Sigmoid colon (tissue), 7 donors: ENCODE measurements around the gene PDZD7. TPM values are rescaled to one million over a fixed set of nuclear protein-coding genes. Genes with fewer than 3 reads are reported as not detected.

Experiments used
- DNase-seq: peaks from one replicate; pipeline ENCODE4 v3.0.0-alpha.2; 2019
- H3K27ac ChIP-seq, 4 donors: fragments of 200-600 bp; sonication (generic); one replicate each; pipeline ENCODE4 v1.5.1; 2016 to 2019; ENCODE audit warnings: mild to moderate bottlenecking in 1 of 4
- H3K27me3 ChIP-seq, 3 donors: fragments of 200-600 bp; sonication (generic); one replicate each; pipeline ENCODE4 v1.5.1; 2019; ENCODE audit warnings: mild to moderate bottlenecking in 1 of 3
- H3K36me3 ChIP-seq, 4 donors: fragments of 200-600 bp; sonication (generic); one replicate each; pipeline ENCODE4 v1.5.1; 2016 to 2019
- H3K4me1 ChIP-seq, 4 donors: fragments of 200-600 bp; sonication (generic); one replicate each; pipeline ENCODE4 v1.5.1; 2017 to 2019
- H3K4me3 ChIP-seq, 4 donors: fragments of 200-600 bp; sonication (generic); one replicate each; pipeline ENCODE4 v1.5.1; 2017 to 2019; ENCODE audit warnings: mild to moderate bottlenecking in 2 of 4, moderate library complexity in 1 of 4
- H3K9me3 ChIP-seq, 4 donors: fragments of 200-600 bp in 3 of 4; sonication (generic) in 3 of 4; one replicate each; pipeline versions ENCODE4 v1.5.1 to v1.6.1; 2013 to 2019
- EP300 ChIP-seq, 4 donors: sonication (generic); formaldehyde crosslinking; IDR thresholded peaks; one replicate each; pipeline ENCODE4 v1.6.1; 2017; ENCODE audit warnings: antibody characterized with exemption in 4 of 4
- POLR2A ChIP-seq, 2 donors: fragments of 450-650 bp; IDR thresholded peaks; one replicate each; pipeline ENCODE4 v1.6.1; 2016; ENCODE audit warnings: antibody characterized with exemption in 2 of 2, mild to moderate bottlenecking in 2 of 2, moderate library complexity in 2 of 2
- POLR2AphosphoS5 ChIP-seq, 4 donors: sonication (generic); formaldehyde crosslinking; IDR thresholded peaks; one replicate each; pipeline ENCODE4 v1.6.1; 2017; ENCODE audit warnings: antibody characterized with exemption in 4 of 4
- WGBS, 2 donors: extraction: QIAGEN DNeasy Blood & Tissue Kit; methylation state at CpG; one replicate each; pipeline ENCODE4 v1.1.7; 2013; 5-methylcytosine and 5-hydroxymethylcytosine counted together
- intact Hi-C: fragments of 100-400 bp; cut with DNase I; formaldehyde crosslinking; loops from one replicate; pipeline ENCODE4 v1.15.1; 2023
- polyA plus RNA-seq, 3 donors: library from polyadenylated mRNA; stranded (reverse); fragments of 200-250 nt; gene quantifications; one replicate each; pipeline ENCODE4 v1.2.3, GENCODE V29; 2013
- total RNA-seq, 4 donors: library from RNA; depleted of rRNA; stranded (reverse); fragments of >200 nt; gene quantifications; one replicate each; pipeline ENCODE4 v1.1.0, GENCODE V29; 2016
- TF ChIP-seq, protein P1 (sequence below), 4 experiments: fragments of 450-650 bp in 3 of 4; fragments of 200-600 bp in 1 of 4; IDR thresholded peaks; one replicate each; pipeline ENCODE4 v1.5.1; 2016 to 2019; ENCODE audit warnings: antibody characterized with exemption in 4 of 4, mild to moderate bottlenecking in 3 of 4, moderate library complexity in 2 of 4
- donor health status: healthy with polysubstance abuse.
- donor health status: Bipolar disorder and iron deficiency.
- donor health status: healthy.

PDZD7 gene
- total and polyA plus RNA-seq, 7 donors: 0.16 to 2.4 (median 0.90) TPM; not detected in 1

DNA sequence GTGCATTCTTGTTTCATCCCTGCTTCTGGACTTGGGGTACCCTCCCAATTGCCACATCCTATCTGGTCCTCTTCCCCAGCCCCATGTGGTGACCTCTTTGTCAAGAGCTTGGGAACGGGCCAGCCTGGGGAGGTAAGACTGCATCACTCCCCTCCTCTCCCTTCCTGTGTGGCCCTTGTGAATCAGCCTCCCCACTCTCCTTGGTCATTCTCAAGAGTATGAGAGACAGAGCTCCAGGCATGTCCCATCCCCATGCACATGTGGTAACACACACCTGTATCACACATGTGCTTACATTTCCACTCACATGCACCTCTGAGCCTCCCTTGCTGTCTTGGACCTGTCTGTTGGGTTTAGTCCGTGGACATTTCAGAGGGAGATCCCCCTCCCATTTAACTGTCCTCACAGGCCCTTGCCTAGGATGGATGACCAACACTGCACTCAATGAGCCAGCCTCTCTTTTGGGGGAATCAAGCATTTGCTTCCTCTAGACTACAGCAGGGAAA is 46.2 kb downstream of the PDZD7 start:
- intact Hi-C loops: no loop called here
- WGBS, 2 donors: 82 to 84% methylated on average over 2 of the region's 2 CpGs
- DNase-seq: peak; percentile 40

DNA sequence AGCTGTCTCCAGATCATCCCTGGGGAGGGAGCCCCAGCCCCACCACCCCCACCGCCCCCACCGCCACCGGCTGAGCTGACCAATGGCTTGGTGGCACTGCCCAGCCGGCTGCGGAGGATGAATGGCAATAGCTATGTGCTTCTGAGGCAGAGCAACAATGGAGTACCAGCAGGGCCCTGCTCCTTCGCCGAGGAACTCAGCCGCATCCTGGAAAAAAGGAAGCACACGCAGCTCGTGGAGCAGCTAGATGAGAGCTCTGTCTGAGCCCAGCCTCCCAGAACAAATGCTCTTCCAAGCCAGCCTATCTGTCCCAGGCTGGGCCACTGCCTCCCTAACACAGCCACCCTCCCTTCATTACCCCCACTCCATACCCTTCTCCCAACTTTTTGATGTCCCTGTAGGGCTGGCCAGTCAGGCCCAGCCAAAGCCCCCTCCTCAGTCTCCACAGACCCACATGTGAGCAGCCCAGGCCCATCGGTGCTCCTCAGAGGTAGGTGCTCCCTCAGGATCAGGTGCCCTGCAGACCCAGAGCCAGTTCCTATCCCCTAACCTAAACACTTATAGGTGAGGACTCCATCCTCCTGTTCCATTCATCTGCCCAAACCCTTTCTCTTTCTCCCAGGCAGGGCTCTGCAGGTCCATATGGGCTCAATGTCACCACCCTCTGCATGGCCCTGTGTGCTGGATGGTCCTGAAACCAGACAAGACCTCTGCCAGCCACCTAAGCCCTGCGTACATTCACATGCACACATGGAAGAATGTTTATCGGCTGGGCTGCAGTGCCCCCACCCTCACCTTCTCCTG is 46.9 kb downstream of the PDZD7 start:
- Histone ChIP-seq H3K4me3 (no peak overlapping the region), H3K9me3 (no peaks in the 10 kb centered on the region), H3K4me1 (peaks cover 0 to 27% (median 23%) of the 10 kb centered on the region in 4 donors), H3K27ac (no peak overlapping the region), H3K27me3 (no peaks in the 10 kb centered on the region), H3K36me3 (peaks cover 5 to 46% (median 8%) of the 10 kb centered on the region in 4 donors)
- 87 to 89% methylated on average over 13 of the region's 13 CpGs for WGBS, 2 donors
- DNase-seq: peak; percentile 45
- TF ChIP-seq, protein P1, sequence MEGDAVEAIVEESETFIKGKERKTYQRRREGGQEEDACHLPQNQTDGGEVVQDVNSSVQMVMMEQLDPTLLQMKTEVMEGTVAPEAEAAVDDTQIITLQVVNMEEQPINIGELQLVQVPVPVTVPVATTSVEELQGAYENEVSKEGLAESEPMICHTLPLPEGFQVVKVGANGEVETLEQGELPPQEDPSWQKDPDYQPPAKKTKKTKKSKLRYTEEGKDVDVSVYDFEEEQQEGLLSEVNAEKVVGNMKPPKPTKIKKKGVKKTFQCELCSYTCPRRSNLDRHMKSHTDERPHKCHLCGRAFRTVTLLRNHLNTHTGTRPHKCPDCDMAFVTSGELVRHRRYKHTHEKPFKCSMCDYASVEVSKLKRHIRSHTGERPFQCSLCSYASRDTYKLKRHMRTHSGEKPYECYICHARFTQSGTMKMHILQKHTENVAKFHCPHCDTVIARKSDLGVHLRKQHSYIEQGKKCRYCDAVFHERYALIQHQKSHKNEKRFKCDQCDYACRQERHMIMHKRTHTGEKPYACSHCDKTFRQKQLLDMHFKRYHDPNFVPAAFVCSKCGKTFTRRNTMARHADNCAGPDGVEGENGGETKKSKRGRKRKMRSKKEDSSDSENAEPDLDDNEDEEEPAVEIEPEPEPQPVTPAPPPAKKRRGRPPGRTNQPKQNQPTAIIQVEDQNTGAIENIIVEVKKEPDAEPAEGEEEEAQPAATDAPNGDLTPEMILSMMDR (IDR thresholded peaks at IDR 0.05): no peak
- intact Hi-C loops: no loop called here

More for the DNA sequence above, 46.2 kb downstream of the PDZD7 start:
- no peak overlapping the region for H3K27ac ChIP-seq
- no peak overlapping the region for H3K4me3 ChIP-seq
- H3K9me3 ChIP-seq: no peaks in the 10 kb centered on the region
- H3K36me3 ChIP-seq: peaks cover 5 to 48% (median 8%) of the 10 kb centered on the region in 4 donors
- H3K4me1 ChIP-seq: peaks cover 0 to 31% (median 24%) of the 10 kb centered on the region in 4 donors
- TF ChIP-seq POLR2AphosphoS5 (IDR thresholded peaks at IDR 0.05): no peak
- TF ChIP-seq, protein P1 (IDR thresholded peaks at IDR 0.05): no peak
- no peak for TF ChIP-seq EP300 (IDR thresholded peaks at IDR 0.05)
- TF ChIP-seq POLR2A (IDR thresholded peaks at IDR 0.05): no peak
- H3K27me3 ChIP-seq: no peaks in the 10 kb centered on the region

DNA sequence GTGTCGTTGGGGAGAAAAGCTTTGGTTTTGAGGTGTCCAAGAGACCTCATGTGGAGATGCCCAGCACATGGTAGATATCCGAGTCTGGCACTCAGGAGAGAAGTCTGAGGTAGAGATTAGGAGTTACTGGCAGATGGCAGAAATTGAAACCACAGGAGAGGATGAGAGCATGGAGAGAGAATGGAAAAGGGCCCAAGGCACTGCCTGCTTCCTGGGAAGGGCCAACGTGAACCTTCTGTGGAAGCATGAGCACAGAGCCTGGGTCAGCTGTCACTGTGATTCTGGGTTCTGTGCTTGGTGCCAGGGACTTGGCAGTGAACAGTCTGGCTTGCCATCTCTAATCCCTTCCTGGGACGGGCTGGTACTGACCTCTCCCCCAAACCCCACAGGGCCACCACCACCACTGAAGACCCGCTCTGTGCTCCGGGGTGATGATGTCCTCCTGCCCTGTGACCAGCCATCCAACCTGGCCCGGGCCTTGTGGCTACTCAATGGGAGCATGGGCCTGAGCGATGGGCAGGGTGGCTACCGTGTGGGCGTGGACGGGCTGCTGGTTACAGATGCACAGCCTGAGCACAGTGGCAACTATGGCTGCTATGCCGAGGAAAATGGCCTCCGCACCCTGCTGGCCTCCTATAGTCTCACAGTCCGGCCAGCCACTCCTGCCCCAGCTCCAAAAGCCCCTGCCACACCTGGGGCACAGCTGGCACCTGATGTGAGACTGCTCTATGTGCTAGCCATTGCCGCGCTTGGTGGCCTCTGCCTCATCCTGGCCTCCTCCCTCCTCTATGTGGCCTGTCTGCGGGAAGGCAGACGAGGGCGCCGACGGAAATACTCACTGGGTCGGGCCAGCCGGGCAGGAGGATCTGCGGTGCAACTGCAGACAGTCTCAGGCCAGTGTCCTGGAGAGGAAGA is 47.8 kb downstream of the PDZD7 start:
- DNase-seq: peak; percentile 59
- Histone ChIP-seq H3K36me3 (peaks cover 5 to 46% (median 8%) of the 10 kb centered on the region in 4 donors), H3K27me3 (no peaks in the 10 kb centered on the region), H3K27ac (no peak overlapping the region), H3K4me1 (peaks cover 0 to 18% (median 16%) of the 10 kb centered on the region in 4 donors), H3K4me3 (no peak overlapping the region), H3K9me3 (no peaks in the 10 kb centered on the region)
- TF ChIP-seq POLR2A (IDR thresholded peaks at IDR 0.05) (no peak), POLR2AphosphoS5 (IDR thresholded peaks at IDR 0.05) (no peak), EP300 (IDR thresholded peaks at IDR 0.05) (no peak)
- TF ChIP-seq, protein P1 (IDR thresholded peaks at IDR 0.05): no peak
- 92% methylated on average over 24 of the region's 24 CpGs for WGBS, 2 donors
- intact Hi-C loops: no loop called here

DNA sequence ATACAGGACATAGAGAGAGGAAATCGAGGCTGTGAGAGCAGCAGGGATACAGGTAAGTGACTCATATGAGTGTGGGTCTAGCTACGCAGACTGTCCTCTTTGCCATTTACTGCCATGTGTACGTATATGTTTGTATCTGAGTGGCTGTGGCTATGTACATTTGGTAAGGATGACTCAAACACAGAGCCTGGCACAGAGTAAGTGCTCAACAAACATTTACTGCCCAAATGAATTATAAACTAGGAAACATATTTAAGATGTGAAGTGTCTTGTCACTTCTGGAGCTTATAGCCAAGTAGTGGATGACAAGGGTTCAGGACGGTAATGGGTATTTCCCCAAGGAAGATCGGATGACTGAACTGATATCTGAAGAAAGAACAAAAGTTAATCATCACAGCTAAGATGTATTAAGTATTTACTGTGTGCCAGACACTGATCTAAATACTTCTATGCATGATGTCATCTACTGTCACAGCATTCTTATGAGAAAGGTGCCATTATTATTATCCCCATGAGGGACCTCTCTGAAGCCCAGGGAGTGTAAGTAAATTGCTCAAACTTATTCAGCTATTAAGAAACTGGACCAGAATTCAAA is 49.7 kb downstream of the PDZD7 start:
- Histone ChIP-seq H3K27me3 (no peaks in the 10 kb centered on the region), H3K4me1 (peaks cover 0 to 4% (median 3%) of the 10 kb centered on the region in 4 donors), H3K27ac (no peak overlapping the region), H3K4me3 (no peak overlapping the region), H3K36me3 (peaks cover 5 to 49% (median 8%) of the 10 kb centered on the region in 4 donors), H3K9me3 (no peaks in the 10 kb centered on the region)
- intact Hi-C loops: no loop called here
- 88 to 91% methylated on average over 5 of the region's 5 CpGs for WGBS, 2 donors
- TF ChIP-seq EP300 (IDR thresholded peaks at IDR 0.05) (no peak), POLR2AphosphoS5 (IDR thresholded peaks at IDR 0.05) (no peak), POLR2A (IDR thresholded peaks at IDR 0.05) (no peak)
- TF ChIP-seq, protein P1 (IDR thresholded peaks at IDR 0.05): no peak
- no peak for DNase-seq
